HepG2 (cell line): Measurements from ENCODE around the gene RABL6. TPM values are rescaled to one million over a fixed set of nuclear protein-coding genes. Genes with fewer than 3 reads are reported as not detected.

Source experiments
- CEBPG ChIP-seq: IDR thresholded peaks from 2 replicates; pipeline ENCODE4 v1.6.1; 2016
- FOXO1 ChIP-seq: sonication (generic); formaldehyde crosslinking; IDR thresholded peaks from 2 replicates; pipeline ENCODE4 v1.4.0; 2020; ENCODE audit warnings: missing genetic modification reagents
- HDAC1 ChIP-seq: sonication (generic); formaldehyde crosslinking; IDR thresholded peaks from 2 replicates; pipeline ENCODE4 v1.5.1; 2020; ENCODE audit warnings: mild to moderate bottlenecking, missing genetic modification reagents
- HNRNPL ChIP-seq: fragments of 200-400 bp; formaldehyde crosslinking; IDR thresholded peaks from 2 replicates; pipeline ENCODE4 v1.6.1; 2017; ENCODE audit warnings: mild to moderate bottlenecking, low read depth, low read length
- HNRNPLL ChIP-seq: fragments of 200-400 bp; formaldehyde crosslinking; IDR thresholded peaks from 2 replicates; pipeline ENCODE4 v1.6.1; 2017; ENCODE audit warnings: mild to moderate bottlenecking, low read depth, low read length; ENCODE audit not compliant: poor library complexity, severe bottlenecking
- MIER3 ChIP-seq: IDR thresholded peaks from 2 replicates; pipeline ENCODE4 v1.6.1; 2016; ENCODE audit warnings: missing compliant biosample characterization, borderline replicate concordance
- NFATC3 ChIP-seq: sonication (generic); formaldehyde crosslinking; IDR thresholded peaks from 2 replicates; pipeline ENCODE4 v1.5.1; 2020; ENCODE audit warnings: mild to moderate bottlenecking, missing genetic modification reagents
- NR0B2 ChIP-seq: sonication (generic); formaldehyde crosslinking; IDR thresholded peaks from 2 replicates; pipeline ENCODE4 v1.4.0; 2020; ENCODE audit warnings: mild to moderate bottlenecking, missing genetic modification reagents
- STAG1 ChIP-seq: sonication (generic); formaldehyde crosslinking; IDR thresholded peaks from 2 replicates; pipeline ENCODE4 v1.4.0; 2020; ENCODE audit warnings: missing genetic modification reagents
- ZNF124 ChIP-seq: sonication (generic); formaldehyde crosslinking; IDR thresholded peaks from 2 replicates; pipeline ENCODE4 v1.4.0; 2020; ENCODE audit warnings: missing genetic modification reagents
- ZNF20 ChIP-seq: sonication (generic); formaldehyde crosslinking; IDR thresholded peaks from 2 replicates; pipeline ENCODE4 v1.4.0; 2020; ENCODE audit warnings: mild to moderate bottlenecking, moderate library complexity, missing genetic modification reagents
- ZNF224 ChIP-seq: sonication (generic); formaldehyde crosslinking; IDR thresholded peaks from 2 replicates; pipeline ENCODE4 v1.5.0; 2020; ENCODE audit warnings: mild to moderate bottlenecking, missing genetic modification reagents
- ZNF331 ChIP-seq: sonication (generic); formaldehyde crosslinking; IDR thresholded peaks from 2 replicates; pipeline ENCODE4 v1.4.0; 2020; ENCODE audit warnings: missing genetic modification reagents
- ZNF33A ChIP-seq: sonication (generic); formaldehyde crosslinking; IDR thresholded peaks from 2 replicates; pipeline ENCODE4 v1.5.1; 2020; ENCODE audit warnings: missing genetic modification reagents, mild to moderate bottlenecking, moderate library complexity, borderline replicate concordance
- ZNF652 ChIP-seq: IDR thresholded peaks from 2 replicates; pipeline ENCODE4 v1.6.1; 2016; ENCODE audit warnings: low read depth, borderline replicate concordance
- ZSCAN31 ChIP-seq: sonication (generic); formaldehyde crosslinking; IDR thresholded peaks from 2 replicates; pipeline ENCODE4 v1.5.0; 2020; ENCODE audit warnings: low read depth, mild to moderate bottlenecking, missing genetic modification reagents
- polyA plus RNA-seq, 8 experiments: library from polyadenylated mRNA; depleted of rRNA in 3 of 8; stranded (reverse) in 7 of 8; unstranded in 1 of 8; fragments of >200 nt; fragmentation: Illumina TruSeq in 4 of 8; extraction: Trizol in 4 of 8; gene quantifications; 2 replicates each; pipeline versions ENCODE4 v1.2.1 to v1.2.3, GENCODE V29; 2011 to 2016; ENCODE audit warnings: low read depth in 4 of 8, missing spikeins in 1 of 8, mixed read lengths in 1 of 8; ENCODE audit not compliant: insufficient read depth in 1 of 8
- total RNA-seq, 5 experiments: library from RNA; depleted of rRNA; stranded (reverse); fragments of >200 nt; fragmentation: Illumina TruSeq; extraction: Trizol; gene quantifications; 2 replicates each; pipeline ENCODE4 v1.2.3, GENCODE V29; 2016; ENCODE audit warnings: low read depth in 1 of 5
- TF ChIP-seq, protein P1 (sequence below): sonication (generic); formaldehyde crosslinking; IDR thresholded peaks from 2 replicates; pipeline ENCODE4 v1.5.0; 2020; ENCODE audit warnings: mild to moderate bottlenecking, missing genetic modification reagents, moderate library complexity
- TF ChIP-seq, protein P2 (sequence below): IDR thresholded peaks from 2 replicates; pipeline ENCODE4 v1.6.1; 2016; ENCODE audit warnings: mild to moderate bottlenecking, missing biosample characterization, missing genetic modification reagents
- TF ChIP-seq, protein P3 (sequence below): sonication (generic); formaldehyde crosslinking; IDR thresholded peaks from 2 replicates; pipeline ENCODE4 v1.4.0; 2020; ENCODE audit warnings: missing genetic modification reagents
- TF ChIP-seq, protein P4 (sequence below): sonication (generic); formaldehyde crosslinking; IDR thresholded peaks from 2 replicates; pipeline ENCODE4 v1.5.1; 2020; ENCODE audit warnings: mild to moderate bottlenecking, missing genetic modification reagents, borderline replicate concordance

RABL6 gene
- total and polyA plus RNA-seq, 2 of the 13 experiments (the other 11 are each of a cell fraction or from before 2014, with no cell fraction given) = 81.5 to 125 TPM

DNA sequence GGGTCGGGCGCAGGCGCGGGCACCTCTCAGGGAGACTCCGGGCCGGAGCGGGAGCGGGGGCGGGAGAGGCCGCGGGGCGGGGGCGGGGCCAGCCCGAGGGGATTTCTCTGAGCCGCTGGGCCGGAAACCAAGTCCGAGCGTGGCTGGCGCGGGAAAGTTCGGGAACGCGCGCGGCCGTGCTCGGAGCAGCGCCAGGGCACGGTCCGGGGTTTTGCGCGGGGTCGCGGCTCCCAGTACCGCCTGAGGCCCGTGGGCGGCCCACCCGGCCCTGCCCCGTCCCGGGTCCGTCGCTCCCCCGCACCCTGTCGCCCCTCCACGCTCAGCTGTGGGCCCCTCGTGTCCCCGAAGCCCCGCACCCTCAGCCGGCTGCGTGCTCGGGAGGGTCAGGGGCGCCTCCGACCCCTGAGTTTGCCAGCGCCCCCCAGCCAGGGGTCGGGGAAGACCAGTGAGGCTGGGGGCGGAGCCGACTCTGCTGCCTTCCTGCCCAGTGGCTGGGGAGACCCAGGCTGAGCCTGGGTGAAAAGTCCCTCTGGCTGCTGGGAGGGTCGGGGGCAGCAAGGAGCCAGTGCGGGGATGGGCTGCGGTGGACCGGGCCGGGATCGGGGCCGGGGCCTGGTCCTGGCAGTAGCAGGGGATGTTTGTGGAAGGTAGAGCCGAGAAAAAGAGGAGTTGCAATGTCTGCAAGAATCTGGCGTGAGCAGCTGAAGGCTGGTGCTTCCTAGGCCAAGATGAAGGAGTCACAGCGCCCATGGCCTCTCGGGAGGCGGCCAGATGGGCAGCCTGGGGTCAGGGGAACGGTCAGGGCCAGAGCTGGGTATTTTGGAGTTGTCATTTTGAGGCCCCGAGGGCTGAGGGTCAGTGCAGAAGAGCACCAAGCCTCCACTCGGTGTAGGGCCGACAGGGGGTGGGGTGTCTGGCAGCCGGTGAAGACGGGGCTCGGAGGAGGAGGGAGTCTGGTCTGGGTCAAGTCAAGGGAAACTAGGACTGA is 79.2 kb downstream of the RABL6 start (continued):
- TF ChIP-seq, protein P1, sequence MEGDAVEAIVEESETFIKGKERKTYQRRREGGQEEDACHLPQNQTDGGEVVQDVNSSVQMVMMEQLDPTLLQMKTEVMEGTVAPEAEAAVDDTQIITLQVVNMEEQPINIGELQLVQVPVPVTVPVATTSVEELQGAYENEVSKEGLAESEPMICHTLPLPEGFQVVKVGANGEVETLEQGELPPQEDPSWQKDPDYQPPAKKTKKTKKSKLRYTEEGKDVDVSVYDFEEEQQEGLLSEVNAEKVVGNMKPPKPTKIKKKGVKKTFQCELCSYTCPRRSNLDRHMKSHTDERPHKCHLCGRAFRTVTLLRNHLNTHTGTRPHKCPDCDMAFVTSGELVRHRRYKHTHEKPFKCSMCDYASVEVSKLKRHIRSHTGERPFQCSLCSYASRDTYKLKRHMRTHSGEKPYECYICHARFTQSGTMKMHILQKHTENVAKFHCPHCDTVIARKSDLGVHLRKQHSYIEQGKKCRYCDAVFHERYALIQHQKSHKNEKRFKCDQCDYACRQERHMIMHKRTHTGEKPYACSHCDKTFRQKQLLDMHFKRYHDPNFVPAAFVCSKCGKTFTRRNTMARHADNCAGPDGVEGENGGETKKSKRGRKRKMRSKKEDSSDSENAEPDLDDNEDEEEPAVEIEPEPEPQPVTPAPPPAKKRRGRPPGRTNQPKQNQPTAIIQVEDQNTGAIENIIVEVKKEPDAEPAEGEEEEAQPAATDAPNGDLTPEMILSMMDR = peak; percentile 35; the same call in 1 of the 2 replicates
- TF ChIP-seq ZNF20 (CRISPR knock-in tag) (no peak), ZNF124 (CRISPR knock-in tag) (no peak), FOXO1 (0 out of 2 replicates have a peak, but pooled peaks have one; percentile 9), ZNF331 (0 out of 2 replicates have a peak, but pooled peaks have one; percentile 51), ZNF33A (CRISPR knock-in tag) (no peak), HNRNPLL (no peak), STAG1 (no peak), ZNF224 (CRISPR knock-in tag) (0 out of 2 replicates have a peak, but pooled peaks have one; percentile 67), HNRNPL (no peak), NFATC3 (CRISPR knock-in tag) (0 out of 2 replicates have a peak, but pooled peaks have one; percentile 58), MIER3 (no peak), CEBPG (no peak), NR0B2 (0 out of 2 replicates have a peak, but pooled peaks have one; percentile 52), ZNF652 (no peak), ZSCAN31 (CRISPR knock-in tag) (0 out of 2 replicates have a peak, but pooled peaks have one; percentile 4), HDAC1 (CRISPR knock-in tag) (peak; percentile 19; the same call in 1 of the 2 replicates)
- TF ChIP-seq, protein P2, sequence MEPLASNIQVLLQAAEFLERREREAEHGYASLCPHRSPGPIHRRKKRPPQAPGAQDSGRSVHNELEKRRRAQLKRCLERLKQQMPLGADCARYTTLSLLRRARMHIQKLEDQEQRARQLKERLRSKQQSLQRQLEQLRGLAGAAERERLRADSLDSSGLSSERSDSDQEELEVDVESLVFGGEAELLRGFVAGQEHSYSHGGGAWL (CRISPR knock-in tag) = 0 out of 2 replicates have a peak, but pooled peaks have one; percentile 45
- TF ChIP-seq, protein P3, sequence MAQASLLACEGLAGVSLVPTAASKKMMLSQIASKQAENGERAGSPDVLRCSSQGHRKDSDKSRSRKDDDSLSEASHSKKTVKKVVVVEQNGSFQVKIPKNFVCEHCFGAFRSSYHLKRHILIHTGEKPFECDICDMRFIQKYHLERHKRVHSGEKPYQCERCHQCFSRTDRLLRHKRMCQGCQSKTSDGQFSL (CRISPR knock-in tag) = peak; percentile 20; the same call in 1 of the 2 replicates
- TF ChIP-seq, protein P4, sequence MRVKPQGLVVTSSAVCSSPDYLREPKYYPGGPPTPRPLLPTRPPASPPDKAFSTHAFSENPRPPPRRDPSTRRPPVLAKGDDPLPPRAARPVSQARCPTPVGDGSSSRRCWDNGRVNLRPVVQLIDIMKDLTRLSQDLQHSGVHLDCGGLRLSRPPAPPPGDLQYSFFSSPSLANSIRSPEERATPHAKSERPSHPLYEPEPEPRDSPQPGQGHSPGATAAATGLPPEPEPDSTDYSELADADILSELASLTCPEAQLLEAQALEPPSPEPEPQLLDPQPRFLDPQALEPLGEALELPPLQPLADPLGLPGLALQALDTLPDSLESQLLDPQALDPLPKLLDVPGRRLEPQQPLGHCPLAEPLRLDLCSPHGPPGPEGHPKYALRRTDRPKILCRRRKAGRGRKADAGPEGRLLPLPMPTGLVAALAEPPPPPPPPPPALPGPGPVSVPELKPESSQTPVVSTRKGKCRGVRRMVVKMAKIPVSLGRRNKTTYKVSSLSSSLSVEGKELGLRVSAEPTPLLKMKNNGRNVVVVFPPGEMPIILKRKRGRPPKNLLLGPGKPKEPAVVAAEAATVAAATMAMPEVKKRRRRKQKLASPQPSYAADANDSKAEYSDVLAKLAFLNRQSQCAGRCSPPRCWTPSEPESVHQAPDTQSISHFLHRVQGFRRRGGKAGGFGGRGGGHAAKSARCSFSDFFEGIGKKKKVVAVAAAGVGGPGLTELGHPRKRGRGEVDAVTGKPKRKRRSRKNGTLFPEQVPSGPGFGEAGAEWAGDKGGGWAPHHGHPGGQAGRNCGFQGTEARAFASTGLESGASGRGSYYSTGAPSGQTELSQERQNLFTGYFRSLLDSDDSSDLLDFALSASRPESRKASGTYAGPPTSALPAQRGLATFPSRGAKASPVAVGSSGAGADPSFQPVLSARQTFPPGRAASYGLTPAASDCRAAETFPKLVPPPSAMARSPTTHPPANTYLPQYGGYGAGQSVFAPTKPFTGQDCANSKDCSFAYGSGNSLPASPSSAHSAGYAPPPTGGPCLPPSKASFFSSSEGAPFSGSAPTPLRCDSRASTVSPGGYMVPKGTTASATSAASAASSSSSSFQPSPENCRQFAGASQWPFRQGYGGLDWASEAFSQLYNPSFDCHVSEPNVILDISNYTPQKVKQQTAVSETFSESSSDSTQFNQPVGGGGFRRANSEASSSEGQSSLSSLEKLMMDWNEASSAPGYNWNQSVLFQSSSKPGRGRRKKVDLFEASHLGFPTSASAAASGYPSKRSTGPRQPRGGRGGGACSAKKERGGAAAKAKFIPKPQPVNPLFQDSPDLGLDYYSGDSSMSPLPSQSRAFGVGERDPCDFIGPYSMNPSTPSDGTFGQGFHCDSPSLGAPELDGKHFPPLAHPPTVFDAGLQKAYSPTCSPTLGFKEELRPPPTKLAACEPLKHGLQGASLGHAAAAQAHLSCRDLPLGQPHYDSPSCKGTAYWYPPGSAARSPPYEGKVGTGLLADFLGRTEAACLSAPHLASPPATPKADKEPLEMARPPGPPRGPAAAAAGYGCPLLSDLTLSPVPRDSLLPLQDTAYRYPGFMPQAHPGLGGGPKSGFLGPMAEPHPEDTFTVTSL (CRISPR knock-in tag) = 0 out of 2 replicates have a peak, but pooled peaks have one; percentile 35
